ENCODE measurements around the gene HDAC4.

- TF ChIP-seq CTCF (optimal IDR thresholded peaks at IDR 0.05 in 1 of 3, IDR thresholded peaks at IDR 0.05 in 1 of 3, conservative IDR thresholded peaks at IDR 0.05 in 1 of 3; ENCODE audit: extremely low read depth in 1 of 3, insufficient read depth in 2 of 3, low read length in 3 of 3) (no peak), EZH2 (IDR thresholded peaks at IDR 0.05; ENCODE audit: low read length) (no peak)
These were observed 391.2 kb downstream of the HDAC4 start for GRCh38 chr2:239009589-239009961.
